ENCODE data around the gene LEMD2.
"Not testable (repeated sequence)": the region's sequence is repeated elsewhere in the genome, so short reads cannot be mapped to it uniquely, and the experiment has no call there.

Gene LEMD2
- long read RNA-seq, donor 1, transcript LEMD2-201 (9 exons, 2,958 nt), result major isoform, 23 of 25 reads
- long read RNA-seq, donor 1, partial matches to known transcripts, result 0 of 25 reads
- long read RNA-seq, donor 1, other reads (novel, unspliced or antisense), result 0 of 25 reads
- long read RNA-seq, donor 2, transcript LEMD2-201 (9 exons, 2,958 nt), result major isoform, 8 of 9 reads
- long read RNA-seq, donor 2, partial matches to known transcripts, result 0 of 9 reads
- long read RNA-seq, donor 2, other reads (novel, unspliced or antisense), result 0 of 9 reads
- long read RNA-seq, donor 3, transcript LEMD2-201 (9 exons, 2,958 nt), result major isoform, 5 of 6 reads
- long read RNA-seq, donor 3, partial matches to known transcripts, result 0 of 6 reads
- long read RNA-seq, donor 3, other reads (novel, unspliced or antisense), result 0 of 6 reads
- long read RNA-seq, donor 4, transcript LEMD2-201 (9 exons, 2,958 nt), result major isoform, 9 of 10 reads
- long read RNA-seq, donor 4, partial matches to known transcripts, result 0 of 10 reads
- long read RNA-seq, donor 4, other reads (novel, unspliced or antisense), result 0 of 10 reads
- long read RNA-seq, donor 5, transcript LEMD2-201 (9 exons, 2,958 nt), result major isoform, 14 of 15 reads
- long read RNA-seq, donor 5, partial matches to known transcripts, result 0 of 15 reads
- long read RNA-seq, donor 5, other reads (novel, unspliced or antisense), result 0 of 15 reads
- long read RNA-seq, donor 6, transcript LEMD2-201 (9 exons, 2,958 nt), result major isoform, 9 of 22 reads
- long read RNA-seq, donor 6, partial matches to known transcripts, result 10 of 22 reads
- long read RNA-seq, donor 6, other reads (novel, unspliced or antisense), result 0 of 22 reads
- long read RNA-seq, donor 7, transcript LEMD2-201 (9 exons, 2,958 nt), result major isoform, 20 of 29 reads
- long read RNA-seq, donor 7, partial matches to known transcripts, result 8 of 29 reads
- long read RNA-seq, donor 7, other reads (novel, unspliced or antisense), result 0 of 29 reads
- long read RNA-seq, donor 8, transcript LEMD2-201 (9 exons, 2,958 nt), result major isoform, 10 of 11 reads
- long read RNA-seq, donor 8, partial matches to known transcripts, result 0 of 11 reads
- long read RNA-seq, donor 8, other reads (novel, unspliced or antisense), result 0 of 11 reads

- peak; percentile 98 for DNase-seq
Measured at GRCh38 chr6:33788694-33789549, at the start of gene LEMD2. Gene LEMD2 (minus strand): TSS chr6:33789130. CDS start chr6:33789116, 14 bp downstream.

GRCh38 chr6:33837971-33838665 lies 49.2 kb upstream of the LEMD2 start:
- no peak for DNase-seq

- no peak for DNase-seq
Measured at GRCh38 chr6:33836806-33837469, 48.0 kb upstream of the LEMD2 start.

GRCh38 chr6:33834401-33835392 lies 45.8 kb upstream of the LEMD2 start:
- no peak for DNase-seq

- DNase-seq, result no peak
Measured at GRCh38 chr6:33833599-33833998, 44.7 kb upstream of the LEMD2 start.

- not testable (repeated sequence) for DNase-seq
Measured at GRCh38 chr6:33832831-33833230, 43.9 kb upstream of the LEMD2 start.

GRCh38 chr6:33831725-33832124 lies 42.8 kb upstream of the LEMD2 start:
- not testable (repeated sequence) for DNase-seq

- DNase-seq, result no peak
Measured at GRCh38 chr6:33830635-33831240, 41.8 kb upstream of the LEMD2 start.

GRCh38 chr6:33828764-33829731 lies 40.1 kb upstream of the LEMD2 start:
- no peak for DNase-seq

GRCh38 chr6:33828452-33828763 lies 39.5 kb upstream of the LEMD2 start:
- DNase-seq, result no peak

GRCh38 chr6:33827546-33828451 lies 38.9 kb upstream of the LEMD2 start:
- no peak for DNase-seq

- no peak for DNase-seq
Measured at GRCh38 chr6:33826537-33826936, 37.6 kb upstream of the LEMD2 start.

- no peak for DNase-seq
Measured at GRCh38 chr6:33824461-33825154, 35.7 kb upstream of the LEMD2 start.

- no peak for DNase-seq
Measured at GRCh38 chr6:33823806-33824205, 34.9 kb upstream of the LEMD2 start.

GRCh38 chr6:33822575-33823395 lies 33.9 kb upstream of the LEMD2 start:
- no peak for DNase-seq

Data from right kidney (tissue), 9 donors.